Measurements from ENCODE around the gene FGD2. TPM values are rescaled to one million over a fixed set of nuclear protein-coding genes. Genes with fewer than 3 reads are reported as not detected.

The FGD2 gene
- total and polyA plus RNA-seq, 2 donors (not counting 1 experiment from before 2014, with no cell fraction given): 352 to 682 TPM

- Histone ChIP-seq H3K27me3 (replicated peaks in 1 of 4; ENCODE audit: control extremely low read depth in 1 of 4, control insufficient read depth in 3 of 4, insufficient read depth in 4 of 4, low read length in 3 of 4) (no peaks in the 10 kb centered on the region), H3K4me3 (ENCODE audit: control extremely low read depth in 1 of 5, extremely low read depth in 1 of 5, insufficient read depth in 1 of 5, low read depth in 2 of 5, low read length in 4 of 5) (no peak overlapping the region), H3K4me2 (replicated peaks; ENCODE audit: low read depth, low read length, poor library complexity, severe bottlenecking) (no peak overlapping the region), H4K20me1 (ENCODE audit: control insufficient read depth, insufficient read depth, low read length, poor library complexity, severe bottlenecking) (peaks cover 57% of the 10 kb centered on the region), H3K4me1 (ENCODE audit: control insufficient read depth in 2 of 2, insufficient read depth in 2 of 2, low read length in 2 of 2) (no peaks in the 10 kb centered on the region), H3K9me3 (ENCODE audit: control extremely low read depth in 1 of 3, control insufficient read depth in 2 of 3, insufficient read depth in 1 of 3, low read length in 2 of 3) (no peaks in the 10 kb centered on the region), H3K9ac (ENCODE audit: low read length) (no peak overlapping the region), H2AFZ (ENCODE audit: insufficient read depth, low read depth, low read length, poor library complexity, severe bottlenecking) (no peak overlapping the region), H3K79me2 (ENCODE audit: control insufficient read depth, insufficient read depth, low read length) (peaks cover 31% of the 10 kb centered on the region), H3K36me3 (replicated peaks in 1 of 2; ENCODE audit: control extremely low read depth in 1 of 2, control insufficient read depth in 1 of 2, extremely low read depth in 1 of 2, insufficient read depth in 2 of 2, low read length in 1 of 2) (peaks cover 2 to 90% of the 10 kb centered on the region in 2 experiments), H3K27ac (ENCODE audit: low read length in 2 of 2) (no peak overlapping the region)
- H3K4me3 Mint-ChIP-seq: no peak overlapping the region
- intact Hi-C loops (cut with micrococcal nuclease): no loop called here
- peaks cover 23% of the 10 kb centered on the region for H3K4me1 Mint-ChIP-seq
- ATAC-seq (ENCODE audit: low read depth): no peak
- H3K27me3 Mint-ChIP-seq: no peaks in the 10 kb centered on the region
- no peak for DNase-seq
- TF ChIP-seq CTCF (IDR thresholded peaks at IDR 0.05): no peak
- no peak for TF ChIP-seq EZH2 (IDR thresholded peaks at IDR 0.05; ENCODE audit: borderline replicate concordance, insufficient read depth, low read depth, low read length, poor library complexity, severe bottlenecking)
- CTCF ChIA-PET: interaction anchor here (0.6 to 9.7 kb wide), 5 partner anchors 31 to 211 kb away, joined by 3 to 223 read pairs (median 8); no protein-coding TSS in a partner anchor
- 100% methylated on average over 1 of the region's 4 CpGs for WGBS (ENCODE audit: insufficient coverage)
- POLR2A ChIA-PET: no interaction called here
- H3K27ac Mint-ChIP-seq: no peak overlapping the region
- H3K9me3 Mint-ChIP-seq (ENCODE audit: insufficient read depth): no peaks in the 10 kb centered on the region
These were observed 29.5 kb upstream of the FGD2 start for GRCh38 chr6:36976007-36976264.

DNA sequence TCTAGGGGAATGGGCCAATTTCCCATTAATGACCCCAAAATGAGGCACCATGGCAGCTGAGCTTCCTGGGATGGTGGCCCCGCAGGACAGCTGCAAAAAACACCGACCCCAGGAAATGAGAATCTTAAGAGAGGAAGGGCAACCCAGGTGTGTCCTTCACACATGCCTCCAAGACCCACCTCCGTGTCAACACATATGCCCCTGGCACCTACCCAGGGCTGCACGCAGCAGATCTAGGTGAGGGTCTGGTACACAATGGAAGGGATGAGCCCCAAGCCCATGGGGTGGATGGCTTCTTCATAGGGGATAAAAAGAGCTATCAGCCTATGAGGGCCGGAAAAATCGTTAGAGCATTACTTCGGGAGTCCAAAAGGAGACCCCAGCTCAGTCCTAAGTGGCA is 28.9 kb upstream of the FGD2 start:
- POLR2A ChIA-PET: interaction anchor here (0.5 kb wide), 1 partner anchor 23 kb away, joined by 3 read pairs; no protein-coding TSS in a partner anchor

More for the DNA sequence above, 28.9 kb upstream of the FGD2 start:
- Histone ChIP-seq H2AFZ (ENCODE audit: insufficient read depth, low read depth, low read length, poor library complexity, severe bottlenecking) (no peak overlapping the region), H3K36me3 (replicated peaks in 1 of 2; ENCODE audit: control extremely low read depth in 1 of 2, control insufficient read depth in 1 of 2, extremely low read depth in 1 of 2, insufficient read depth in 2 of 2, low read length in 1 of 2) (peaks cover 2 to 87% of the 10 kb centered on the region in 2 experiments), H3K4me3 (ENCODE audit: control extremely low read depth in 1 of 5, extremely low read depth in 1 of 5, insufficient read depth in 1 of 5, low read depth in 2 of 5, low read length in 4 of 5) (no peak overlapping the region), H3K4me1 (ENCODE audit: control insufficient read depth in 2 of 2, insufficient read depth in 2 of 2, low read length in 2 of 2) (no peaks in the 10 kb centered on the region), H3K27ac (ENCODE audit: low read length in 2 of 2) (no peak overlapping the region), H3K27me3 (replicated peaks in 1 of 4; ENCODE audit: control extremely low read depth in 1 of 4, control insufficient read depth in 3 of 4, insufficient read depth in 4 of 4, low read length in 3 of 4) (no peaks in the 10 kb centered on the region), H3K79me2 (ENCODE audit: control insufficient read depth, insufficient read depth, low read length) (peaks cover 36% of the 10 kb centered on the region), H4K20me1 (ENCODE audit: control insufficient read depth, insufficient read depth, low read length, poor library complexity, severe bottlenecking) (peaks cover 63% of the 10 kb centered on the region), H3K9ac (ENCODE audit: low read length) (no peak overlapping the region), H3K4me2 (replicated peaks; ENCODE audit: low read depth, low read length, poor library complexity, severe bottlenecking) (no peak overlapping the region), H3K9me3 (ENCODE audit: control extremely low read depth in 1 of 3, control insufficient read depth in 2 of 3, insufficient read depth in 1 of 3, low read length in 2 of 3) (no peaks in the 10 kb centered on the region)
- no peaks in the 10 kb centered on the region for H3K27me3 Mint-ChIP-seq
- H3K4me3 Mint-ChIP-seq: no peak overlapping the region
- DNase-seq (no peak), ATAC-seq (ENCODE audit: low read depth) (no peak)
- CTCF ChIA-PET: interaction anchor here (0.6 to 9.7 kb wide), 10 partner anchors 23 to 444 kb away, joined by 3 to 223 read pairs (median 7); no protein-coding TSS in a partner anchor
- H3K9me3 Mint-ChIP-seq (ENCODE audit: insufficient read depth): no peaks in the 10 kb centered on the region
- TF ChIP-seq CTCF (IDR thresholded peaks at IDR 0.05) (no peak), EZH2 (IDR thresholded peaks at IDR 0.05; ENCODE audit: borderline replicate concordance, insufficient read depth, low read depth, low read length, poor library complexity, severe bottlenecking) (no peak)
- H3K27ac Mint-ChIP-seq: no peak overlapping the region
- H3K4me1 Mint-ChIP-seq: peaks cover 27% of the 10 kb centered on the region
- intact Hi-C loops (cut with micrococcal nuclease): no loop called here
- WGBS (ENCODE audit: insufficient coverage): 95% methylated on average over 4 of the region's 7 CpGs
